GM18868 (cell line): ENCODE measurements around the gene SELPLG.
A peak's percentile ranks its signal among the peaks of the same experiment; 100 is the strongest.
"Not testable (repeated sequence)": the region's sequence is repeated elsewhere in the genome, so short reads cannot be mapped to it uniquely, and the experiment has no call there.

Experiments
- ATAC-seq: cut with Tn5 transposase; IDR thresholded peaks from one replicate; pipeline ENCODE4 v1.9.1; 2021; ENCODE audit warnings: mild to moderate bottlenecking, moderate library complexity; ENCODE audit not compliant: unreplicated experiment

Gene SELPLG

GRCh38 chr12:108633534-108634248 lies at the start of gene SELPLG:
Gene SELPLG, minus strand, starts transcription at chr12:108633894. Its CDS starts 9,587 bp downstream, at chr12:108624307.
- peak; percentile 67 for ATAC-seq

- ATAC-seq = no peak
Observed at GRCh38 chr12:108681317-108681716, 47.6 kb upstream of the SELPLG start.

GRCh38 chr12:108679106-108679681 lies 45.5 kb upstream of the SELPLG start:
- ATAC-seq = no peak

GRCh38 chr12:108678104-108678730 lies 44.5 kb upstream of the SELPLG start:
- no peak for ATAC-seq

GRCh38 chr12:108677381-108677780 lies 43.7 kb upstream of the SELPLG start:
- ATAC-seq = no peak

GRCh38 chr12:108676707-108677106 lies 43.0 kb upstream of the SELPLG start:
- no peak for ATAC-seq

GRCh38 chr12:108675792-108676191 lies 42.1 kb upstream of the SELPLG start:
- no peak for ATAC-seq

- ATAC-seq = no peak
Observed at GRCh38 chr12:108672054-108672453, 38.4 kb upstream of the SELPLG start.

GRCh38 chr12:108671110-108671509 lies 37.4 kb upstream of the SELPLG start:
- ATAC-seq = no peak

GRCh38 chr12:108670066-108670631 lies 36.5 kb upstream of the SELPLG start:
- no peak for ATAC-seq

- no peak for ATAC-seq
Observed at GRCh38 chr12:108668542-108668941, 34.8 kb upstream of the SELPLG start.

GRCh38 chr12:108668063-108668462 lies 34.4 kb upstream of the SELPLG start:
- ATAC-seq = no peak

GRCh38 chr12:108667349-108667748 lies 33.7 kb upstream of the SELPLG start:
- ATAC-seq = peak; percentile 35

GRCh38 chr12:108666401-108666881 lies 32.7 kb upstream of the SELPLG start:
- no peak for ATAC-seq

GRCh38 chr12:108665608-108666202 lies 32.0 kb upstream of the SELPLG start:
- ATAC-seq = no peak

GRCh38 chr12:108664338-108665258 lies 30.9 kb upstream of the SELPLG start:
- peak; percentile 74 for ATAC-seq

GRCh38 chr12:108663324-108664015 lies 29.8 kb upstream of the SELPLG start:
- ATAC-seq = no peak

- not testable (repeated sequence) for ATAC-seq
Observed at GRCh38 chr12:108658115-108658514, 24.4 kb upstream of the SELPLG start.

GRCh38 chr12:108657130-108657745 lies 23.5 kb upstream of the SELPLG start:
- no peak for ATAC-seq
